ENCODE data around the gene APBB1IP. TPM values are rescaled to one million over a fixed set of nuclear protein-coding genes. Genes with fewer than 3 reads are reported as not detected.

Gene APBB1IP
- total and polyA plus RNA-seq, 2 donors (not counting 3 experiments of a cell fraction or from before 2014, with no cell fraction given), result not detected

- Histone ChIP-seq H3K36me3 (ENCODE audit: control insufficient read depth in 2 of 2, extremely low read depth in 1 of 2, insufficient read depth in 2 of 2, low read length in 2 of 2) (no peaks in the 10 kb centered on the region), H3K4me3 (replicated peaks in 1 of 3; ENCODE audit: insufficient read depth in 1 of 3, low read depth in 1 of 3, low read length in 3 of 3) (peak overlapping the region in 1 of 3 experiments; percentile 30), H3K79me2 (ENCODE audit: control insufficient read depth, insufficient read depth, low read length) (no peaks in the 10 kb centered on the region), H3K9ac (replicated peaks; ENCODE audit: extremely low read depth, insufficient read depth, low read length) (no peak overlapping the region), H3K9me3 (replicated peaks; ENCODE audit: control insufficient read depth, insufficient read depth, low read length) (no peaks in the 10 kb centered on the region), H2AFZ (ENCODE audit: low read depth, low read length) (peak overlapping the region; percentile 3), H3K27me3 (ENCODE audit: control insufficient read depth in 2 of 2, insufficient read depth in 2 of 2, low read length in 2 of 2) (peaks cover 4 to 19% of the 10 kb centered on the region in 2 experiments), H3K4me2 (ENCODE audit: insufficient read depth, low read length) (no peak overlapping the region), H3K9me1 (replicated peaks; ENCODE audit: control insufficient read depth, extremely low read depth, insufficient read depth, low read length) (no peaks in the 10 kb centered on the region), H3K27ac (ENCODE audit: insufficient read depth, low read depth, low read length) (no peak overlapping the region), H3K4me1 (ENCODE audit: control insufficient read depth, extremely low read depth, insufficient read depth, low read length) (no peaks in the 10 kb centered on the region), H4K20me1 (replicated peaks; ENCODE audit: control insufficient read depth, extremely low read depth, insufficient read depth, low read length) (no peaks in the 10 kb centered on the region)
- ChIA-PET CTCF (no interaction called here), POLR2A (no interaction called here)
- intact Hi-C loops (cut with micrococcal nuclease) (no loop called here), dilution Hi-C loops (cut with MboI; ENCODE audit: extremely low pct_ligation_motif_present, low sequenced_read_pairs) (no loop called here)
- TF ChIP-seq POLR2AphosphoS5 (IDR thresholded peaks at IDR 0.05; ENCODE audit: insufficient read depth, low read depth, low read length) (no peak), FOS (IDR thresholded peaks at IDR 0.05; ENCODE audit: borderline replicate concordance, insufficient read depth, low read length) (no peak), POLR2A (IDR thresholded peaks at IDR 0.05; ENCODE audit: low read depth, low read length) (no peak)
- BruUV-seq (replicated peaks), result no TSS peak
- DNase-seq (ENCODE audit: low read depth, low spot score) (no peak), FAIRE-seq (no peak)
Observed at GRCh38 chr10:26566525-26567350, 128.6 kb downstream of the APBB1IP start.

- no TSS peak for BruUV-seq (replicated peaks)
- Histone ChIP-seq H3K27me3 (ENCODE audit: control insufficient read depth in 2 of 2, insufficient read depth in 2 of 2, low read length in 2 of 2) (peaks cover 4 to 19% of the 10 kb centered on the region in 2 experiments), H3K36me3 (ENCODE audit: control insufficient read depth in 2 of 2, extremely low read depth in 1 of 2, insufficient read depth in 2 of 2, low read length in 2 of 2) (no peaks in the 10 kb centered on the region), H4K20me1 (replicated peaks; ENCODE audit: control insufficient read depth, extremely low read depth, insufficient read depth, low read length) (no peaks in the 10 kb centered on the region), H3K27ac (ENCODE audit: insufficient read depth, low read depth, low read length) (no peak overlapping the region), H3K4me3 (replicated peaks in 1 of 3; ENCODE audit: insufficient read depth in 1 of 3, low read depth in 1 of 3, low read length in 3 of 3) (peak overlapping the region in 1 of 3 experiments; percentile 30), H3K9me3 (replicated peaks; ENCODE audit: control insufficient read depth, insufficient read depth, low read length) (no peaks in the 10 kb centered on the region), H3K79me2 (ENCODE audit: control insufficient read depth, insufficient read depth, low read length) (no peaks in the 10 kb centered on the region), H3K9me1 (replicated peaks; ENCODE audit: control insufficient read depth, extremely low read depth, insufficient read depth, low read length) (no peaks in the 10 kb centered on the region), H3K4me2 (ENCODE audit: insufficient read depth, low read length) (no peak overlapping the region), H3K4me1 (ENCODE audit: control insufficient read depth, extremely low read depth, insufficient read depth, low read length) (no peaks in the 10 kb centered on the region), H2AFZ (ENCODE audit: low read depth, low read length) (peak overlapping the region; percentile 3), H3K9ac (replicated peaks; ENCODE audit: extremely low read depth, insufficient read depth, low read length) (no peak overlapping the region)
- peak; percentile 62 for TF ChIP-seq EZH2 (IDR thresholded peaks at IDR 0.05; ENCODE audit: borderline replicate concordance, low read depth, low read length, severe bottlenecking)
- TF ChIP-seq FOS (IDR thresholded peaks at IDR 0.05; ENCODE audit: borderline replicate concordance, insufficient read depth, low read length), result no peak
- POLR2A ChIA-PET, result no interaction called here
- CTCF ChIA-PET, result no interaction called here
- dilution Hi-C loops (cut with MboI; ENCODE audit: extremely low pct_ligation_motif_present, low sequenced_read_pairs) (no loop called here), intact Hi-C loops (cut with micrococcal nuclease) (no loop called here)
- FAIRE-seq (no peak), DNase-seq (ENCODE audit: low read depth, low spot score) (no peak)
Observed at GRCh38 chr10:26567351-26567721, 129.2 kb downstream of the APBB1IP start.
